ENCODE measurements around the gene ERCC6. TPM values are rescaled to one million over a fixed set of nuclear protein-coding genes. Genes with fewer than 3 reads are reported as not detected.
A peak's percentile ranks its signal among the peaks of the same experiment; 100 is the strongest.

Gene ERCC6
- total RNA-seq, 4 donors from 2014 or later = 11.6 to 21.0 (median 17.5) TPM

GRCh38 chr10:49577182-49577925, 38.4 kb upstream of the ERCC6 start:
- H3K36me3 ChIP-seq = no peaks in the 10 kb centered on the region
- no peak overlapping the region for H3K4me3 ChIP-seq
- H3K4me1 ChIP-seq = peaks cover 0 to 3% (median 0%) of the 10 kb centered on the region in 4 donors
- no peaks in the 10 kb centered on the region for H3K27me3 ChIP-seq
- H3K27ac ChIP-seq = no peak overlapping the region
- H3K9me3 ChIP-seq = no peaks in the 10 kb centered on the region
- no peak for DNase-seq (ENCODE audit: low spot score in 2 of 2)
- 88 to 91% methylated on average over 2 of the region's 2 CpGs for WGBS, 2 donors
- TF ChIP-seq POLR2A (IDR thresholded peaks at IDR 0.05) (no peak), CTCF (IDR thresholded peaks at IDR 0.05) (no peak), EP300 (IDR thresholded peaks at IDR 0.05) (no peak)

DNA sequence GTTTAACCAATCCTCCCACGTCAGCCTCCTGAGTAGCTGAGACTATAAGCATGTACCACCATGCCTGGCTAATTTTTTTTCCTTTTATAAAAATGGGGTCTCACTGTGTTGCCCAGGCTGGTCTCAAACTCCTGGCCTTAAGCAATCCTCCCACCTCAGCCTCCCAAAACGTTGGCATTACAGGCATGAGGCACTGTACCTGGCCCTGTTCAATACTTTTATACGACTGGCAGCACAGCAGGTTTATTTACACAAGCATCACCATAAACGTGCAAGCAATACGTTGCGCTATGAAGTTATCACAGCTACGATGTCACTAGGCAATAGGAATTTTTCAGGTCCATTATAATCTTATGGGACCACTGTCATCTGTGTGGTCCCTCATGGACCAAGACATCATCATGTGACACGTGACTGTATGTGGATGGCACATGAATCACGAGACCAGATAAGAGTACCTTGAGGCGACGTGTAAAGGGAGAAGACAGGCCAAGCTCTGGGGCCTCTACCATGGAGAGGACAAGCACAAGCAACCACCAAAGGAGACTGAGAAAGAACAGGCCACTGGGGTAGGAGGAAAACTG, 36.7 kb upstream of the ERCC6 start:
- Histone ChIP-seq H3K4me3 (no peak overlapping the region), H3K27me3 (no peaks in the 10 kb centered on the region), H3K9me3 (no peaks in the 10 kb centered on the region), H3K27ac (no peak overlapping the region), H3K36me3 (no peaks in the 10 kb centered on the region), H3K4me1 (peaks cover 0 to 3% (median 0%) of the 10 kb centered on the region in 4 donors)
- no peak for DNase-seq (ENCODE audit: low spot score in 2 of 2)
- no peak for TF ChIP-seq EP300 (IDR thresholded peaks at IDR 0.05)
- TF ChIP-seq CTCF (IDR thresholded peaks at IDR 0.05) = no peak
- TF ChIP-seq POLR2A (IDR thresholded peaks at IDR 0.05) = no peak
- 84 to 88% methylated on average over 11 of the region's 11 CpGs for WGBS, 2 donors

GRCh38 chr10:49572594-49573114, 33.7 kb upstream of the ERCC6 start:
- no peaks in the 10 kb centered on the region for H3K36me3 ChIP-seq
- H3K27ac ChIP-seq = no peak overlapping the region
- no peaks in the 10 kb centered on the region for H3K27me3 ChIP-seq
- H3K4me1 ChIP-seq = no peaks in the 10 kb centered on the region
- H3K4me3 ChIP-seq = peak overlapping the region in 2 of 4 donors; percentile 9 to 18
- peaks cover 0 to 8% (median 0%) of the 10 kb centered on the region in 4 donors for H3K9me3 ChIP-seq
- 57 to 64% methylated on average over 8 to 9 of the region's 9 CpGs for WGBS, 2 donors
- no peak for TF ChIP-seq POLR2A (IDR thresholded peaks at IDR 0.05)
- TF ChIP-seq EP300 (IDR thresholded peaks at IDR 0.05) = no peak
- TF ChIP-seq CTCF (IDR thresholded peaks at IDR 0.05) = no peak
- no peak for DNase-seq (ENCODE audit: low spot score in 2 of 2)

- peaks cover 0 to 8% (median 0%) of the 10 kb centered on the region in 4 donors for H3K9me3 ChIP-seq
- H3K27me3 ChIP-seq = no peaks in the 10 kb centered on the region
- no peak for DNase-seq (ENCODE audit: low spot score in 2 of 2)
- TF ChIP-seq POLR2A (IDR thresholded peaks at IDR 0.05) (no peak), CTCF (IDR thresholded peaks at IDR 0.05) (no peak), EP300 (IDR thresholded peaks at IDR 0.05) (no peak)
- no peaks in the 10 kb centered on the region for H3K36me3 ChIP-seq
- no peak overlapping the region for H3K27ac ChIP-seq
- WGBS, 2 donors = 65 to 71% methylated on average over 2 of the region's 2 CpGs
- no peaks in the 10 kb centered on the region for H3K4me1 ChIP-seq
- no peak overlapping the region for H3K4me3 ChIP-seq
Observed at GRCh38 chr10:49571388-49571787, 32.5 kb upstream of the ERCC6 start.

- DNase-seq (ENCODE audit: low spot score in 2 of 2) = no peak
Observed at GRCh38 chr10:49569031-49569631, 30.2 kb upstream of the ERCC6 start.

More at GRCh38 chr10:49569031-49569631, 30.2 kb upstream of the ERCC6 start:
- Histone ChIP-seq H3K27ac (peak overlapping the region in 2 of 4 donors; percentile 51 to 71), H3K36me3 (no peaks in the 10 kb centered on the region), H3K4me3 (no peak overlapping the region), H3K27me3 (no peaks in the 10 kb centered on the region), H3K9me3 (peaks cover 0 to 8% (median 0%) of the 10 kb centered on the region in 4 donors), H3K4me1 (no peaks in the 10 kb centered on the region)
- WGBS, 2 donors = 35 to 60% methylated on average over 3 of the region's 3 CpGs
- TF ChIP-seq POLR2A (IDR thresholded peaks at IDR 0.05) = no peak
- no peak for TF ChIP-seq EP300 (IDR thresholded peaks at IDR 0.05)
- no peak for TF ChIP-seq CTCF (IDR thresholded peaks at IDR 0.05)

Data from tibial nerve (tissue), 4 donors.